Fibroblast of skin of right quadriceps (primary cell): ENCODE results near the gene AP4S1.
"Not testable (repeated sequence)": the region's sequence is repeated elsewhere in the genome, so short reads cannot be mapped to it uniquely, and the experiment has no call there.

Source experiments
- DNase-seq: peaks from one replicate; pipeline ENCODE4 v3.0.0-alpha.2; 2013

The AP4S1 gene

GRCh38 chr14:31025367-31026076 is at the start of gene AP4S1:
AP4S1 (plus strand) TSS chr14:31025649; CDS start chr14:31066197, 40,548 bp downstream.
- peak; percentile 15 for DNase-seq

GRCh38 chr14:30977752-30978151 is 47.7 kb upstream of the AP4S1 start:
- no peak for DNase-seq

GRCh38 chr14:30980106-30980704 is 45.2 kb upstream of the AP4S1 start:
- peak; percentile 79 for DNase-seq

GRCh38 chr14:30980980-30981379 is 44.5 kb upstream of the AP4S1 start:
- DNase-seq = no peak

- no peak for DNase-seq
Observed at GRCh38 chr14:30982533-30982932, 42.9 kb upstream of the AP4S1 start.

GRCh38 chr14:30983858-30984257 is 41.6 kb upstream of the AP4S1 start:
- no peak for DNase-seq

- no peak for DNase-seq
Observed at GRCh38 chr14:30985796-30986195, 39.7 kb upstream of the AP4S1 start.

- DNase-seq = peak; percentile 32
Observed at GRCh38 chr14:30988509-30988908, 36.9 kb upstream of the AP4S1 start.

- DNase-seq = peak; percentile 14
Observed at GRCh38 chr14:30990770-30991169, 34.7 kb upstream of the AP4S1 start.

GRCh38 chr14:30991408-30991807 is 34.0 kb upstream of the AP4S1 start:
- DNase-seq = no peak

- no peak for DNase-seq
Observed at GRCh38 chr14:30993071-30993470, 32.4 kb upstream of the AP4S1 start.

- DNase-seq = peak; percentile 42
Observed at GRCh38 chr14:30994681-30995620, 30.5 kb upstream of the AP4S1 start.

GRCh38 chr14:30995689-30996088 is 29.8 kb upstream of the AP4S1 start:
- DNase-seq = no peak

- no peak for DNase-seq
Observed at GRCh38 chr14:30996892-30997659, 28.4 kb upstream of the AP4S1 start.

GRCh38 chr14:30998100-30998706 is 27.2 kb upstream of the AP4S1 start:
- DNase-seq = no peak

GRCh38 chr14:30999038-30999773 is 26.2 kb upstream of the AP4S1 start:
- DNase-seq = no peak

- no peak for DNase-seq
Observed at GRCh38 chr14:31000629-31001338, 24.7 kb upstream of the AP4S1 start.

- DNase-seq = no peak
Observed at GRCh38 chr14:31001339-31001658, 24.1 kb upstream of the AP4S1 start.

- DNase-seq = no peak
Observed at GRCh38 chr14:31003284-31003683, 22.2 kb upstream of the AP4S1 start.

- not testable (repeated sequence) for DNase-seq
Observed at GRCh38 chr14:31004007-31004406, 21.4 kb upstream of the AP4S1 start.

- no peak for DNase-seq
Observed at GRCh38 chr14:31006703-31007102, 18.7 kb upstream of the AP4S1 start.
